Lower leg skin (tissue), 4 donors: ENCODE results near the gene NPLOC4. TPM values are rescaled to one million over a fixed set of nuclear protein-coding genes. Genes with fewer than 3 reads are reported as not detected.

Source experiments
- DNase-seq, 2 donors: peaks; one replicate each; pipeline ENCODE4 v3.0.0-alpha.2; 2019; ENCODE audit warnings: low spot score in 2 of 2
- H3K4me3 ChIP-seq: fragments of 200-600 bp; sonication (generic); 2 replicates; pipeline ENCODE4 v1.5.1; 2017; ENCODE audit warnings: mild to moderate bottlenecking, low read depth; ENCODE audit not compliant: poor library complexity, severe bottlenecking
- CTCF ChIP-seq, 3 donors: fragments of 450-650 bp; IDR thresholded peaks; one replicate each; pipeline ENCODE4 v1.5.1; 2016; ENCODE audit warnings: antibody characterized with exemption in 3 of 3, mild to moderate bottlenecking in 3 of 3, moderate library complexity in 2 of 3
- POLR2A ChIP-seq, 2 donors: fragments of 450-650 bp; IDR thresholded peaks; one replicate each; pipeline ENCODE4 v1.6.1; 2016 to 2017; ENCODE audit warnings: antibody characterized with exemption in 2 of 2, mild to moderate bottlenecking in 1 of 2, moderate library complexity in 1 of 2
- WGBS, 2 donors: methylation state at CpG; one replicate each; pipeline ENCODE4 v1.1.5; 2018; 5-methylcytosine and 5-hydroxymethylcytosine counted together
- intact Hi-C: fragments of 100-400 bp; cut with DNase I; formaldehyde crosslinking; loops from one replicate; pipeline ENCODE4 v1.15.0; 2023; ENCODE audit warnings: low total_unique reads
- total RNA-seq, 4 donors: library from RNA; depleted of rRNA; stranded (reverse); fragments of >200 nt; gene quantifications; one replicate each; pipeline ENCODE4 v1.1.0, GENCODE V29; 2016

Gene NPLOC4
- total RNA-seq, 4 donors from 2014 or later, result 49.3 to 78.7 (median 67.8) TPM

- intact Hi-C loops, result no loop called here
- TF ChIP-seq POLR2A (IDR thresholded peaks at IDR 0.05) (no peak), CTCF (IDR thresholded peaks at IDR 0.05) (no peak)
- WGBS, 2 donors, result 30 to 41% methylated on average over 22 to 24 of the region's 24 CpGs
- no peak overlapping the region for H3K4me3 ChIP-seq
- DNase-seq, result no peak
Observed at GRCh38 chr17:81518113-81518784, 118.7 kb downstream of the NPLOC4 start.

- WGBS, 2 donors, result 59 to 60% methylated on average over 16 to 22 of the region's 24 CpGs
- intact Hi-C loops, result no loop called here
- no peak for TF ChIP-seq CTCF (IDR thresholded peaks at IDR 0.05)
- no peak for TF ChIP-seq POLR2A (IDR thresholded peaks at IDR 0.05)
- H3K4me3 ChIP-seq, result no peak overlapping the region
- no peak for DNase-seq
Observed at GRCh38 chr17:81517339-81518112, 119.4 kb downstream of the NPLOC4 start.

- WGBS, 2 donors, result 77 to 82% methylated on average over 8 to 9 of the region's 9 CpGs
- no peak overlapping the region for H3K4me3 ChIP-seq
- no peak for DNase-seq
- intact Hi-C loops, result no loop called here
- TF ChIP-seq CTCF (IDR thresholded peaks at IDR 0.05) (no peak), POLR2A (IDR thresholded peaks at IDR 0.05) (no peak)
Observed at GRCh38 chr17:81517009-81517338, 119.9 kb downstream of the NPLOC4 start.

GRCh38 chr17:81516439-81516838 is 120.5 kb downstream of the NPLOC4 start:
- TF ChIP-seq POLR2A (IDR thresholded peaks at IDR 0.05) (no peak), CTCF (IDR thresholded peaks at IDR 0.05) (no peak)
- no peak for DNase-seq
- intact Hi-C loops, result no loop called here
- WGBS, 2 donors, result 67 to 79% methylated on average over 3 to 4 of the region's 4 CpGs
- no peak overlapping the region for H3K4me3 ChIP-seq

- DNase-seq, result no peak
- peak overlapping the region; percentile 66 for H3K4me3 ChIP-seq
- TF ChIP-seq CTCF (IDR thresholded peaks at IDR 0.05), result no peak
- no peak for TF ChIP-seq POLR2A (IDR thresholded peaks at IDR 0.05)
- WGBS, 2 donors, result 59 to 62% methylated on average over 19 of the region's 19 CpGs
- intact Hi-C loops, result no loop called here
Observed at GRCh38 chr17:81515530-81516041, 121.3 kb downstream of the NPLOC4 start.
